ENCODE results near the gene ACSL5. TPM values are rescaled to one million over a fixed set of nuclear protein-coding genes. Genes with fewer than 3 reads are reported as not detected.

ACSL5 gene
- total and polyA plus RNA-seq, 2 of the 8 experiments (the other 6 are each of a cell fraction or from before 2014, with no cell fraction given), result not detected

DNA sequence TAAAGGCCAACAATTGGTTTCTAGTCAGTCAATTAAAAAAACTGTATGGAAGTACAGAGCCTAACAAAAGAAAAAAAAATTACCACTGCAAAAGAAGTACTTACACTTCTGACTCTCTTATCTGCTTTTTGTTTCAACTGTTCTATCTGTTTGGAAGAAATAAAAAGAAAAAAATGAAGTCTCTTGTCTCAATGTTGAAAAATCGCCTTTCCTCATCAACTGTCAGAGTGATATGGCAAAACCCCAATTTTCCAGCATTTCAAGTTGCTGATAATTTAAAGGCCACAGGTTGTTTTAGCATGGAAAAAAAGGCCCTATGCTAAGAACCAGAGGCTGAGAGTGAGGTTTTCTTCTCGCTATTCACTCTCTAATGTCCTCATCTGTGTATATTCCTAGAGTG, 59.2 kb downstream of the ACSL5 start:
- H2BK12ac ChIP-seq (ENCODE audit: low read depth, low read length), result no peak overlapping the region
- no peak overlapping the region for H3K9ac ChIP-seq (replicated peaks in 1 of 4; ENCODE audit: extremely low read depth in 1 of 4, low read depth in 3 of 4, low read length in 3 of 4)
- 87% methylated on average over 2 of the region's 2 CpGs; no CpG with 5 or more reads in 1 of the 2 experiments for WGBS, 2 experiments (ENCODE audit: extremely low coverage in 1 of 2, insufficient coverage in 1 of 2, insufficient read length in 1 of 2, insufficient replicate concordance in 2 of 2, low coverage in 1 of 2, low lambda C conversion rate in 2 of 2, missing lambda C conversion rate in 1 of 2)
- no peaks in the 10 kb centered on the region for H3K79me2 ChIP-seq (ENCODE audit: control insufficient read depth in 1 of 2, insufficient read depth in 2 of 2, low read length in 2 of 2)
- no peaks in the 10 kb centered on the region for H3K9me3 ChIP-seq (ENCODE audit: insufficient read depth in 2 of 2, low read depth in 1 of 2, low read length in 1 of 2)
- no peak overlapping the region for H2BK20ac ChIP-seq (ENCODE audit: low read length)
- no peak overlapping the region for H2AK5ac ChIP-seq (ENCODE audit: low read depth, low read length)
- H3K27me3 ChIP-seq (replicated peaks in 1 of 4; ENCODE audit: control insufficient read depth in 3 of 4, extremely low read depth in 1 of 4, insufficient read depth in 3 of 4, low read length in 3 of 4), result no peaks in the 10 kb centered on the region
- no peak overlapping the region for H3K23ac ChIP-seq (ENCODE audit: insufficient read length)
- H3K18ac ChIP-seq (ENCODE audit: extremely low read depth, low read length), result no peak overlapping the region
- ChIA-PET POLR2A (ENCODE audit: partially characterized antibody) (no interaction called here), CTCF (ENCODE audit: partially characterized antibody) (interaction anchor here (0.7 to 3.6 kb wide), 5 partner anchors 58 to 293 kb away, joined by 3 to 13 read pairs (median 7); partner anchors contain the start of gene ACSL5)
- H3K4me2 ChIP-seq (ENCODE audit: insufficient read depth in 1 of 2, low read depth in 2 of 2, low read length in 2 of 2), result no peak overlapping the region
- no peak overlapping the region for H2BK15ac ChIP-seq (ENCODE audit: low read length)
- H4K5ac ChIP-seq (ENCODE audit: insufficient read length, low read depth, low read length), result no peak overlapping the region
- H4K91ac ChIP-seq (replicated peaks; ENCODE audit: insufficient read length, low read length), result no peak overlapping the region
- no peak overlapping the region for H3K56ac ChIP-seq (replicated peaks; ENCODE audit: insufficient read length, low read depth, low read length)
- H3K27ac ChIP-seq (ENCODE audit: low read depth, low read length), result no peak overlapping the region
- H3K23me2 ChIP-seq (ENCODE audit: low read depth, low read length), result no peaks in the 10 kb centered on the region; the same call in 1 of the 2 replicates
- H3K4me3 ChIP-seq (ENCODE audit: extremely low read depth in 1 of 4, insufficient read depth in 2 of 4, low read depth in 3 of 4, low read length in 4 of 4), result no peak overlapping the region
- no peak overlapping the region for H2AFZ ChIP-seq (ENCODE audit: low read length)
- no peak overlapping the region for H3K4ac ChIP-seq (replicated peaks; ENCODE audit: insufficient read length, low read depth, low read length)
- H4K8ac ChIP-seq (ENCODE audit: extremely low read depth, insufficient read depth, low read length), result no peak overlapping the region
- TF ChIP-seq, protein P1, sequence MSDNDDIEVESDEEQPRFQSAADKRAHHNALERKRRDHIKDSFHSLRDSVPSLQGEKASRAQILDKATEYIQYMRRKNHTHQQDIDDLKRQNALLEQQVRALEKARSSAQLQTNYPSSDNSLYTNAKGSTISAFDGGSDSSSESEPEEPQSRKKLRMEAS (IDR thresholded peaks at IDR 0.05), result no peak
- TF ChIP-seq SP4 (IDR thresholded peaks at IDR 0.05; ENCODE audit: low read length), result no peak
- H2BK120ac ChIP-seq (replicated peaks; ENCODE audit: low read depth, low read length), result no peak overlapping the region
- H3K36me3 ChIP-seq (ENCODE audit: control insufficient read depth in 2 of 4, insufficient read depth in 4 of 4, low read length in 3 of 4), result peaks cover 4 to 56% (median 28%) of the 10 kb centered on the region in 4 experiments; a peak in 7 of 8 replicates
- H3K79me1 ChIP-seq (ENCODE audit: low read depth, low read length), result no peaks in the 10 kb centered on the region
- no peak for DNase-seq (ENCODE audit: low read depth in 1 of 2, low spot score in 2 of 2)
- peaks cover 2% of the 10 kb centered on the region in 2 experiments for H4K20me1 ChIP-seq (replicated peaks in 1 of 2; ENCODE audit: control insufficient read depth in 1 of 2, insufficient read depth in 2 of 2, low read length in 2 of 2)
- no peak overlapping the region for H3K14ac ChIP-seq (ENCODE audit: insufficient read length)
- H2BK5ac ChIP-seq (ENCODE audit: low read depth, low read length), result no peak overlapping the region
- no peaks in the 10 kb centered on the region for H3K4me1 ChIP-seq (replicated peaks in 1 of 4; ENCODE audit: control insufficient read depth in 3 of 4, insufficient read depth in 4 of 4, low read length in 3 of 4)
- FAIRE-seq, result no peak
